DOHH2 (cell line): ENCODE data around the gene ART5.

Experiments used
- H3F3A ChIP-seq: fragments of 200-600 bp; sonication (generic), shearing (Covaris generic); 2 replicates; pipeline ENCODE4 v1.6.0; 2016; ENCODE audit warnings: antibody characterized with exemption, mild to moderate bottlenecking; ENCODE audit not compliant: control insufficient read depth, insufficient read depth
- H3K27ac ChIP-seq: fragments of 200-600 bp; sonication (generic); 2 replicates; pipeline ENCODE4 v1.5.1; 2014; ENCODE audit warnings: low read depth, mild to moderate bottlenecking, low read length, moderate library complexity
- H3K27me3 ChIP-seq: fragments of 200-600 bp; sonication (generic); 2 replicates; pipeline ENCODE4 v1.6.1; 2014; ENCODE audit warnings: mild to moderate bottlenecking, low read length, mixed read lengths; ENCODE audit not compliant: control insufficient read depth
- H3K36me3 ChIP-seq: fragments of 200-600 bp; sonication (generic); 2 replicates; pipeline ENCODE4 v1.6.1; 2014; ENCODE audit warnings: mild to moderate bottlenecking, low read length, moderate library complexity, mixed read lengths; ENCODE audit not compliant: control insufficient read depth
- H3K4me1 ChIP-seq: fragments of 200-600 bp; sonication (generic); 2 replicates; pipeline ENCODE4 v1.6.1; 2014; ENCODE audit warnings: mild to moderate bottlenecking, low read length, mixed read lengths; ENCODE audit not compliant: control insufficient read depth
- H3K4me2 ChIP-seq: fragments of 200-600 bp; sonication (generic); 2 replicates; pipeline ENCODE4 v1.6.0; 2014; ENCODE audit warnings: mild to moderate bottlenecking, low read length, moderate library complexity
- H3K4me3 ChIP-seq: fragments of 200-600 bp; sonication (generic); 2 replicates; pipeline ENCODE4 v1.5.1; 2014; ENCODE audit warnings: mild to moderate bottlenecking, low read length, mixed read lengths
- H3K79me2 ChIP-seq: fragments of 200-600 bp; sonication (generic); 2 replicates; pipeline ENCODE4 v1.6.1; 2014; ENCODE audit warnings: mild to moderate bottlenecking, low read length, mixed read lengths; ENCODE audit not compliant: control insufficient read depth
- H3K9me2 ChIP-seq: fragments of 200-600 bp; sonication (generic); replicated peaks from 2 replicates; pipeline ENCODE4 v1.6.1; 2014; ENCODE audit warnings: mild to moderate bottlenecking, low read length, mixed read lengths; ENCODE audit not compliant: control insufficient read depth
- H3K9me3 ChIP-seq: fragments of 200-600 bp; sonication (generic); 2 replicates; pipeline ENCODE4 v1.6.1; 2014; ENCODE audit warnings: antibody characterized with exemption, low read length, mixed read lengths; ENCODE audit not compliant: control insufficient read depth, insufficient read depth
- H4K20me1 ChIP-seq: fragments of 200-600 bp; sonication (generic); 2 replicates; pipeline ENCODE4 v1.6.0; 2014; ENCODE audit warnings: low read depth, mild to moderate bottlenecking, antibody characterized with exemption, low read length, moderate library complexity; ENCODE audit not compliant: control insufficient read depth, insufficient read depth
- EZH2phosphoT487 ChIP-seq: fragments of 200-600 bp; sonication (generic); IDR thresholded peaks from 2 replicates; pipeline ENCODE4 v1.6.1; 2017; ENCODE audit warnings: borderline replicate concordance, mild to moderate bottlenecking, antibody characterized with exemption, low read length, moderate library complexity, mixed read lengths
- TF ChIP-seq, protein P1 (sequence below): fragments of 200-600 bp; sonication (generic); IDR thresholded peaks from one replicate; pipeline ENCODE4 v1.5.1; 2014; ENCODE audit warnings: antibody characterized with exemption, mild to moderate bottlenecking, low read depth, low read length; ENCODE audit not compliant: poor library complexity, severe bottlenecking

ART5 gene, protein sequence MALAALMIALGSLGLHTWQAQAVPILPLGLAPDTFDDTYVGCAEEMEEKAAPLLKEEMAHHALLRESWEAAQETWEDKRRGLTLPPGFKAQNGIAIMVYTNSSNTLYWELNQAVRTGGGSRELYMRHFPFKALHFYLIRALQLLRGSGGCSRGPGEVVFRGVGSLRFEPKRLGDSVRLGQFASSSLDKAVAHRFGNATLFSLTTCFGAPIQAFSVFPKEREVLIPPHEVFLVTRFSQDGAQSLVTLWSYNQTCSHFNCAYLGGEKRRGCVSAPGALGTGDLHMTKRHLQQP

DNA sequence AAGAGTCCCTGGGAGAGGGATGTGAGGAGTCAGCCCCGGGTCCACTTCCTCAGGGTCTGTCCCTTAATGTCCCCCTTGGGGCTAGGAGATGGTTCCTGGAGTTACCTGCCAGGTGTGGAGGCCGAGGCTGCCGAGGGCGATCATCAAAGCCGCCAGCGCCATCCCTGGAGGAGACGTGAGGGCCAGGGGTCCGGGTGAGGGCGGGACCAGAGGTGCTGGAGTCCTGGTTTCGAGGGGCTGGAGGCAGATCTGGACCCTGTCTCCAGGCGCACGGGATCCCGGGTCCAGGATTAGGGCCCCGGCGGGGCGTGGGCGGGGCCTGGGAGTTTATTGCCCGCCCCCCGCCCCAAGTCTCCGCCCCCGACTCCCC, at the start of gene ART5:
TSS of gene ART5 (minus strand) at position 292 of the 370 bp plus-strand sequence. CDS start at position 162, 130 bp downstream.
- TF ChIP-seq, protein P1, sequence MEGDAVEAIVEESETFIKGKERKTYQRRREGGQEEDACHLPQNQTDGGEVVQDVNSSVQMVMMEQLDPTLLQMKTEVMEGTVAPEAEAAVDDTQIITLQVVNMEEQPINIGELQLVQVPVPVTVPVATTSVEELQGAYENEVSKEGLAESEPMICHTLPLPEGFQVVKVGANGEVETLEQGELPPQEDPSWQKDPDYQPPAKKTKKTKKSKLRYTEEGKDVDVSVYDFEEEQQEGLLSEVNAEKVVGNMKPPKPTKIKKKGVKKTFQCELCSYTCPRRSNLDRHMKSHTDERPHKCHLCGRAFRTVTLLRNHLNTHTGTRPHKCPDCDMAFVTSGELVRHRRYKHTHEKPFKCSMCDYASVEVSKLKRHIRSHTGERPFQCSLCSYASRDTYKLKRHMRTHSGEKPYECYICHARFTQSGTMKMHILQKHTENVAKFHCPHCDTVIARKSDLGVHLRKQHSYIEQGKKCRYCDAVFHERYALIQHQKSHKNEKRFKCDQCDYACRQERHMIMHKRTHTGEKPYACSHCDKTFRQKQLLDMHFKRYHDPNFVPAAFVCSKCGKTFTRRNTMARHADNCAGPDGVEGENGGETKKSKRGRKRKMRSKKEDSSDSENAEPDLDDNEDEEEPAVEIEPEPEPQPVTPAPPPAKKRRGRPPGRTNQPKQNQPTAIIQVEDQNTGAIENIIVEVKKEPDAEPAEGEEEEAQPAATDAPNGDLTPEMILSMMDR = no peak
- TF ChIP-seq EZH2phosphoT487 = no peak
- no peak within 1 kb of the TSS for H3K27ac ChIP-seq

DNA sequence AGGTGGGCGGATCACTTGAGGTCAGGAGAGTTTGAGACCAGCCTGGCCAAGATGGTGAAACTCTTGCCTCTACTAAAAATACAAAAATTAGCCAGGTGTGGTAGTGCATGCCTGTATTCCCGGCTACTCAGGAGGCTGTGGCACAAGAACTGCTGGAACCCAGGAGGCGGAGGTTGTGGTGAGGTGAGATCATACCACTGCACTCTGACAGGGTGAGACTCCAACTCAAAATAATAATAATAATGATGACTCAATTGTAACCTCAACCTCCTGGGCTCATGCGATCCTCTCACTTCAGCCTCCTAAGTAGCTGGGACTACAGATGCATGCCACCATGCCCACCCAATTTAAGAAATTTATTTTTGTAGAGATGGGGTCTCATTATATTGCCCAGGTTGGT, 45.0 kb upstream of the ART5 start:
- H3K4me1 ChIP-seq = no peaks in the 10 kb centered on the region
- no peaks in the 10 kb centered on the region for H3K9me2 ChIP-seq
- no peaks in the 10 kb centered on the region for H4K20me1 ChIP-seq
- no peak overlapping the region for H3K4me2 ChIP-seq
- no peaks in the 10 kb centered on the region for H3K9me3 ChIP-seq
- no peaks in the 10 kb centered on the region for H3F3A ChIP-seq
- peaks cover 81% of the 10 kb centered on the region for H3K36me3 ChIP-seq
- no peak overlapping the region for H3K4me3 ChIP-seq
- H3K79me2 ChIP-seq = no peaks in the 10 kb centered on the region
- no peak for TF ChIP-seq EZH2phosphoT487
- TF ChIP-seq, protein P1 = no peak
- H3K27ac ChIP-seq = no peak overlapping the region
- H3K27me3 ChIP-seq = no peaks in the 10 kb centered on the region

More for the DNA sequence above, at the start of gene ART5:
- Histone ChIP-seq H3K9me3 (no peaks in the 10 kb centered on the region), H3K4me3 (no peak within 1 kb of the TSS), H4K20me1 (no peaks in the 10 kb centered on the region), H3K4me1 (no peaks in the 10 kb centered on the region), H3F3A (no peaks in the 10 kb centered on the region), H3K79me2 (no peaks in the 10 kb centered on the region), H3K9me2 (no peaks in the 10 kb centered on the region), H3K27me3 (no peaks in the 10 kb centered on the region), H3K36me3 (no peaks in the 10 kb centered on the region), H3K4me2 (no peak within 1 kb of the TSS)

DNA sequence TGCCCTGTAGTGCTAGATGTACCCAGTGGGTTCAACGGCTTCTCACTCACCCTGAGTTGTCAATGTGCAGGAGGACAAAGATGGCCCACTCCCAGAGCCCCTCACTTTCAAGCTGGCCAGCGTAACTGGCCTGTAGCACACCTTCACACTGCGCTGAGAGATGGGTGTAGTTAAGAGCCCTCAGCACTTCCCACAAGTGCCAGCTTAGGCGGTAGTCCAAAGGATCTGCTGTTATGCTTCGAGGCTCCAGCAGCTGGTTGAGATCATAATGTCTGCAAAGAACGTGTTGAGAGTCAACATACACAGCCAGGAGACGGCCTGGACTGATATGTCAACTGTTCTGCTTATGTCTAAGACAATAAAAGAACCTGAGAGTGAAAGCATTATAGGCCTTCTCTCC, 44.1 kb upstream of the ART5 start:
- TF ChIP-seq, protein P1 = no peak
- no peak for TF ChIP-seq EZH2phosphoT487
- no peaks in the 10 kb centered on the region for H3K79me2 ChIP-seq
- H3K27me3 ChIP-seq = no peaks in the 10 kb centered on the region
- no peaks in the 10 kb centered on the region for H3F3A ChIP-seq
- H3K4me1 ChIP-seq = no peaks in the 10 kb centered on the region
- H3K9me3 ChIP-seq = no peaks in the 10 kb centered on the region
- no peak overlapping the region for H3K4me3 ChIP-seq
- no peak overlapping the region for H3K27ac ChIP-seq
- no peaks in the 10 kb centered on the region for H4K20me1 ChIP-seq
- no peak overlapping the region for H3K4me2 ChIP-seq
- peaks cover 81% of the 10 kb centered on the region for H3K36me3 ChIP-seq
- no peaks in the 10 kb centered on the region for H3K9me2 ChIP-seq
